DOHH2 (cell line): ENCODE data around the gene KHDRBS2.

Experiments
- EZH2phosphoT487 ChIP-seq: fragments of 200-600 bp; sonication (generic); IDR thresholded peaks from 2 replicates; pipeline ENCODE4 v1.6.1; 2017; ENCODE audit warnings: borderline replicate concordance, mild to moderate bottlenecking, antibody characterized with exemption, low read length, moderate library complexity, mixed read lengths
- TF ChIP-seq, protein P1 (sequence below): fragments of 200-600 bp; sonication (generic); IDR thresholded peaks from one replicate; pipeline ENCODE4 v1.5.1; 2014; ENCODE audit warnings: antibody characterized with exemption, mild to moderate bottlenecking, low read depth, low read length; ENCODE audit not compliant: poor library complexity, severe bottlenecking

DNA sequence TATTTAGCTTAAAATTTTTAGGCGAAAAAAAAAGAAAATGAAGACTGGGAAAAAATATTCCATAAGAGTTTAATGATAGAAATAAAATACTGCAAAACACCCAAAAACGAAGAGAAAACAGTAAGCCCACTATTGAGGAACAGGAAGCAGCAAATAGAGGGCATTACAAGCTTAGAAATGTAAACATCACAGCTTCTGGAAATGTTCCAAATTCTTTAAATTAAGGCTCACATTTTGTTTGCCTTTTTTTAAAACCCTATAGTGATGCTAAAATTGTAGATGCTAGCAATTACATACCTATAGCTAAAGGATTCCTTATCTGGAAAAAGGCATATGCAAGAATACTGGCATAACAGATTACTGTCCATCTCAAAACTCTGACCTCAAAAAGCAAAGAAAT is 248.6 kb downstream of the KHDRBS2 start:
- TF ChIP-seq, protein P1, sequence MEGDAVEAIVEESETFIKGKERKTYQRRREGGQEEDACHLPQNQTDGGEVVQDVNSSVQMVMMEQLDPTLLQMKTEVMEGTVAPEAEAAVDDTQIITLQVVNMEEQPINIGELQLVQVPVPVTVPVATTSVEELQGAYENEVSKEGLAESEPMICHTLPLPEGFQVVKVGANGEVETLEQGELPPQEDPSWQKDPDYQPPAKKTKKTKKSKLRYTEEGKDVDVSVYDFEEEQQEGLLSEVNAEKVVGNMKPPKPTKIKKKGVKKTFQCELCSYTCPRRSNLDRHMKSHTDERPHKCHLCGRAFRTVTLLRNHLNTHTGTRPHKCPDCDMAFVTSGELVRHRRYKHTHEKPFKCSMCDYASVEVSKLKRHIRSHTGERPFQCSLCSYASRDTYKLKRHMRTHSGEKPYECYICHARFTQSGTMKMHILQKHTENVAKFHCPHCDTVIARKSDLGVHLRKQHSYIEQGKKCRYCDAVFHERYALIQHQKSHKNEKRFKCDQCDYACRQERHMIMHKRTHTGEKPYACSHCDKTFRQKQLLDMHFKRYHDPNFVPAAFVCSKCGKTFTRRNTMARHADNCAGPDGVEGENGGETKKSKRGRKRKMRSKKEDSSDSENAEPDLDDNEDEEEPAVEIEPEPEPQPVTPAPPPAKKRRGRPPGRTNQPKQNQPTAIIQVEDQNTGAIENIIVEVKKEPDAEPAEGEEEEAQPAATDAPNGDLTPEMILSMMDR, result no peak
- TF ChIP-seq EZH2phosphoT487, result no peak
